COR-L47 (cell line): Measurements from ENCODE around the gene IL12RB2.

Experiments used
- DNase-seq: peaks from one replicate; lab custom pipeline; 2025; lab: John Stamatoyannopoulos, UW

Gene IL12RB2, protein sequence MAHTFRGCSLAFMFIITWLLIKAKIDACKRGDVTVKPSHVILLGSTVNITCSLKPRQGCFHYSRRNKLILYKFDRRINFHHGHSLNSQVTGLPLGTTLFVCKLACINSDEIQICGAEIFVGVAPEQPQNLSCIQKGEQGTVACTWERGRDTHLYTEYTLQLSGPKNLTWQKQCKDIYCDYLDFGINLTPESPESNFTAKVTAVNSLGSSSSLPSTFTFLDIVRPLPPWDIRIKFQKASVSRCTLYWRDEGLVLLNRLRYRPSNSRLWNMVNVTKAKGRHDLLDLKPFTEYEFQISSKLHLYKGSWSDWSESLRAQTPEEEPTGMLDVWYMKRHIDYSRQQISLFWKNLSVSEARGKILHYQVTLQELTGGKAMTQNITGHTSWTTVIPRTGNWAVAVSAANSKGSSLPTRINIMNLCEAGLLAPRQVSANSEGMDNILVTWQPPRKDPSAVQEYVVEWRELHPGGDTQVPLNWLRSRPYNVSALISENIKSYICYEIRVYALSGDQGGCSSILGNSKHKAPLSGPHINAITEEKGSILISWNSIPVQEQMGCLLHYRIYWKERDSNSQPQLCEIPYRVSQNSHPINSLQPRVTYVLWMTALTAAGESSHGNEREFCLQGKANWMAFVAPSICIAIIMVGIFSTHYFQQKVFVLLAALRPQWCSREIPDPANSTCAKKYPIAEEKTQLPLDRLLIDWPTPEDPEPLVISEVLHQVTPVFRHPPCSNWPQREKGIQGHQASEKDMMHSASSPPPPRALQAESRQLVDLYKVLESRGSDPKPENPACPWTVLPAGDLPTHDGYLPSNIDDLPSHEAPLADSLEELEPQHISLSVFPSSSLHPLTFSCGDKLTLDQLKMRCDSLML

DNA sequence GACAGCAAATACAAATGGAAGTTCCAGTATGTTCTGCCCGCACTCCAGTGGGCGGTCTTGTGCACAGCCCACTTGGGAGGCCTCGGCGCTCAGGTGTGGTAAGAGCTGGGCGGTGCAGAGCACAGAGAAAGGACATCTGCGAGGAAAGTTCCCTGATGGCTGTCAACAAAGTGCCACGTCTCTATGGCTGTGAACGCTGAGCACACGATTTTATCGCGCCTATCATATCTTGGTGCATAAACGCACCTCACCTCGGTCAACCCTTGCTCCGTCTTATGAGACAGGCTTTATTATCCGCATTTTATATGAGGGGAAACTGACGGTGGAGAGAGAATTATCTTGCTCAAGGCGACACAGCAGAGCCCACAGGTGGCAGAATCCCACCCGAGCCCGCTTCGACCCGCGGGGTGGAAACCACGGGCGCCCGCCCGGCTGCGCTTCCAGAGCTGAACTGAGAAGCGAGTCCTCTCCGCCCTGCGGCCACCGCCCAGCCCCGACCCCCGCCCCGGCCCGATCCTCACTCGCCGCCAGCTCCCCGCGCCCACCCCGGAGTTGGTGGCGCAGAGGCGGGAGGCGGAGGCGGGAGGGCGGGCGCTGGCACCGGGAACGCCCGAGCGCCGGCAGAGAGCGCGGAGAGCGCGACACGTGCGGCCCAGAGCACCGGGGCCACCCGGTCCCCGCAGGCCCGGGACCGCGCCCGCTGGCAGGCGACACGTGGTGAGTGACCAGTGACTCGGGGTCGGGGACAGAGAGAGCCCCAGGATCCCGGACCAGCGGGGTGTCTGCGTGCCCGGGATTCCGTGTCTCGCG lies at the start of gene IL12RB2:
IL12RB2 (plus strand) TSS at position 623 of the 810 bp plus-strand sequence. CDS start 12,496 bp downstream, outside the sequence.
- DNase-seq, result no peak

DNA sequence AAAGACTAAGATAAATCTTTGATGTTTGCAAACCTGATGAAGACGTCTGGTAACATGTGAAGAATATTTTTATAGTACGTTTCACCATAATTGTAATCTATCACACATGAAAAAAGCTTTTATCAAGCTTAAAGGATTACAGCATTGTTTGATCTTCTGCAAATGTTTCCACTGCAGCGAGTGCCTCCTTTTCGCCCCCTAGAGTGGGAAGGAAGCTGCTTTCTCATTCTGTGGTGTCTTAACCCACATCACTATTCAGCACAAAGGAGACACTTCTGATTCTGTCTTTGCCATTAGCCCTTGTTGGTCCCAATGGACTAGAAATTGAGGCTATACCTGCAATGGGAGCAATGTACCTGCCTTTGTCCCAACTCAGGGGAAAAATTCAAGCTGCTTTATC lies 46.0 kb upstream of the IL12RB2 start:
- no peak for DNase-seq

DNA sequence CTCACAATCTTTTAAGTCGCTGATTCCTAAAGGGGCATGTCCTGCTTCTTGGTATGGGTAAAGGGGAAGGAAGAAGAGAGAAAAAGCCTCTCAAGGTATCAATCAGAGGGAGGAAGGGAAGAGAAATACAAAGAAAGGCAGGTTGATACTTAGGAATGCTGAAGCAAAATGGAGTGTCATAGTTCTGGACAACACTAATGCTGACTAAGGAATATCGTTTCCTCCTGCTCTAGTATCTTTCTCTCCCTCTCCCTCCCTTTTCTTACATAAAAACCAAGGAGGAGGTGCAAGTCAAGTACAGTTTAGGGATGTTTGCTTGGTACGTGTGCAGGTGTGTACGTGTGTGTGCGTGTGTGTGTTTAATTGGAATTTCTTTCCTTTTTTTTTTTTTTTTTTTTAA lies 44.9 kb upstream of the IL12RB2 start:
- no peak for DNase-seq

DNA sequence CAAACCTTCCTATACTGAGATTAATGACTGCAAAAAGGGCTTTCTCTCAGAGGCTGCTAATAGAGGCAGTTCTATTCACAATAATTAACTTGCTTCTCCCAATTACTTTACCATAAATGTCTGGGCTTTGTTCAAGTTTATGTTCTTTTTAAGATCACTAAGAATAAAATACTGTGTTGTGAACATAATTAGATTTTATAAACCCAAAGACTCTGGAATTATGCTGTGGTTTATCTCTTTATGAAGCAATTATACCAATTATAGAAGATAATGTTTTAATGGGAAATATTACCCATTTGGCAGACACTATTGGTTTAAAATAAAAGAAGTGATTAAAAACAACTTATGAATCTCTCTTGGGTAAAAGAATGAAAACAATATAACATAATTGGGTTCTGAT lies 43.5 kb upstream of the IL12RB2 start:
- peak; percentile 24 for DNase-seq

DNA sequence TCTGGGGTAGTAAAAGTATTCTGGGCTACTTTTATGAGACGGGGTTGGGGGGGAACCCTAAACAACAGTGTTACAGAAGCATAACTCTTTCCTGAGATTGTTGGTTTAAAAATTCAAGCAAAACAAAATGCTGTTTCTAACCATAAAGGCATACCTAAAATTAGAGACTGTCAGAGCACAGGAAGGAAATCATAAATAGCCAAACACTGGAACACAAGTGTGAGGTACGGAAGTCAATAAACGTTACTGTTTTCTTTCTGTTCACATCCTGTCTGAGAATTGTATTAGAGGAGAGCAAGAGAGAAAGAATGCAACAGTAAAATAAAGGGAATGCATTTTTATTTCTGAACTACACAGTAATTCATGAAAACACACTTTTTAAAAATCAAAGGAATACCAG lies 42.8 kb upstream of the IL12RB2 start:
- no peak for DNase-seq

DNA sequence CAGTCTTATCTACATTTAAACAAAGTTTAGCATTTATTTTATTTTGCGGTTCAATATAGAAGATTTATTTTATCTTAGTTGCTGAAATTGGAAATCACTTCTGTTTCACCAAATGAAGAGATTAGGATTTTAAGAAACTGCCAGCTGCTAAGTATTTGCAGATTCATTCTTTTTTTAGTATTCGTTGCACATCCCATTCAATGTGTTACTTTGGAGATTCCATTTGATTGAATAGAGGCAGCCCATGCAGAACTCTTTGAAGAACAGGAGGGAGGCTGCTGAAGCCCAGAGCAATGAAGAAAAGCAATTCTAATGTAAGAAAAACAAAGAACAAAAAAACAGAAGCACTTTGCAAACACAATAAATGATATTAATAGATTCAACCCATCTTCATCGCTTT lies 38.6 kb upstream of the IL12RB2 start:
- DNase-seq, result no peak

DNA sequence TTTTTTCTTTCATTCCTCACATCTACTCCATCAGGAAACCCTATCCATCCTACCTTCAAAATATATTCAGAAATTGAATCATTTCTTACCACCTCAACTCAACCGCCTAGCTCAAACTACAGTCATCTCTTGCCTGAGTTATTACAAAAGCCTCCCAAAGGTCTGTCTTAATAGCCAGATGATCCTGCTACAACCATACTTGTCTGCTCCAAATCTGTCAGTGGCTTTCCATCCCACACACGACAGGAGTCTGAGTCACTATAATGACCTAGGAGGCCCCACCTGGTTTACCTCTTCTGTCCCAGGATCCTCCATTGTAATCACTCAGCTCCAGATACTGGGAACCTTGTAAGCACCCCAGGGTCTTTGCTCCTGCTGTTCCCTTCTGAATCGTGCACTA lies 37.1 kb upstream of the IL12RB2 start:
- DNase-seq, result no peak

DNA sequence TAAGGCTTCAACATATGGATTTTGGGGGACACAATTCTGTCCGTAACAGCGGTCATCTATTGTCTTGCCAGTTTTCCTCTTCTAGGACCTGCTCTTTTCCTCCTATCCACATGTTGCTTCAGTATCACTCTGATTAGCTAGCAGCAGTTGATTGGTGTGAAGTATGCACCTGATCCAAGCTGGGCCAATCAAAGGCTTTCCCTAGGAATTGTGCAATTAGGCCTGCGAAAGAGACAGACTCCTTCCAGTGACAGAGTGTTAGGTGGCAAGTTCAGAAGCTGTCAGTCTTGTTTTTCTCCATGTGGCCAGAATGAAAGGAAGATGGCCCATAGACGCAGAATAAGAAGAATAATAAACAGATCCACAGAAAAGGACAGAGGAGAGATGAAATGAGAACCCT lies 34.1 kb upstream of the IL12RB2 start:
- no peak for DNase-seq

DNA sequence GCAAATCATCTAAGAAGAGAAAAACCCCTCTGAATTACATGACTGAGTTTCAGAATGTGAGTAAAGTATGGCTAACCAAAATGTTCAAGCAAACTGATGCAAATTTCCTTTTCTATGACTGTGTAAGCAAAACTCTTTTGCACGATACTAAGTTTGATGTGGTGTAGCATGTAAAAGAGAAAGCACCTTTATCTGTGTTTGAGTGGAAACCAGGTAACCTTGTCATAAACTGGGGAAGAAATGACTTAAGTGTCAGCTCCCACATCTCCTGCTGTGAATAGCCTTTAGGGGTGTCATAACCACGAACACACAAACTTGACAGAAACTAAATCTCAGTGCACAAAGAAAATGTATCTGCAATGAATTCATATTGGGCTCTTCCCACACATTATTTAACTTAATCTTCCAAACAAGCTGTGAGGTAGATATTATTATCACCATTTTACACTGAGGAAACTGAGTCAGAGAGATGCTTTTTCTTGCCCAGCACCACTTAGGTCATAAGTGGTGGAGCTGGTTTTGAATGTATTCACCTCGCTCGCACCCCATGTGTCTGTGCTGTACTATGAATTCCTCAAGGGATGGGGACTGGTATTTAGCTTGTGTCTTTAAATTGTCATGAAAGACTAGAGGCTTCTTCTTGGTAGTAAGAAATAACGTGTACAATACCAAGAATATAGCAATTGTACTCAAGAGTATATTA lies 32.9 kb upstream of the IL12RB2 start:
- DNase-seq, result no peak

DNA sequence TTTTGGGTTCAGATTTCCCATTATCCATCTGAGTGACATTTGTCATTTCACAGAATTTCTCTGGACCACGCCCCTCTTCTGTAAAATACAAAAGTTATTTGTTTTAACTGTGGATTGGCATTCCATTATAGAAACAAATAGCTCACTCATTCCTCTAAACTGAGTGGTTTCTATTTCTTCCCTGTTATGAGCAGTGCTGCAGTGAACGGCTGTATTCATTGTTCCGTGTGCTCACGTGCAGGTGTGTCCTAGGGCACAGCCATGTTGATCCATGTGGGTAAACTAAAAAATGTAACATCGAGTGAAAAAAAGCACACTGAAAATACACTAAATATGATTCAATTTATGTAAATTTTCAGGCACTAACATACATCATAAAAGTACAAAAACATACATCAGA lies 27.0 kb upstream of the IL12RB2 start:
- DNase-seq, result no peak

DNA sequence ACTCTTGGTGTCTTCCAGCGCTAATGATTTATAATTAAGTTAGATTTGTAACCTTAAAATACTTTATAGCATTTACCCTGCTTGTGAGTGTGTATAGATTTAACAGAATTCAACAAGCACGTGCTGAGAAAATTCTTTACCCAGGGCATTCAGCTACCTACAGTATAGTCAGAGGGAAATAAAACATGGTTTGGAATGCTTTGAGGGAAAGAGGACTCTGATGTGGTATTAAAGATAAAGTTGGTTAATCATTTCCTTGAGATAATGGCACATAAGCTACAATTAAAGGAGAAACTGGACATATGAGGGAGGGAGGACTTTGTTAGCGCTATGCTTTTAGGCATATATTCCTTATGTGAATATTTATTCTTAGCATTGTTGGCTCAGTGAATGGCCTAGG lies 26.4 kb upstream of the IL12RB2 start:
- DNase-seq, result no peak

DNA sequence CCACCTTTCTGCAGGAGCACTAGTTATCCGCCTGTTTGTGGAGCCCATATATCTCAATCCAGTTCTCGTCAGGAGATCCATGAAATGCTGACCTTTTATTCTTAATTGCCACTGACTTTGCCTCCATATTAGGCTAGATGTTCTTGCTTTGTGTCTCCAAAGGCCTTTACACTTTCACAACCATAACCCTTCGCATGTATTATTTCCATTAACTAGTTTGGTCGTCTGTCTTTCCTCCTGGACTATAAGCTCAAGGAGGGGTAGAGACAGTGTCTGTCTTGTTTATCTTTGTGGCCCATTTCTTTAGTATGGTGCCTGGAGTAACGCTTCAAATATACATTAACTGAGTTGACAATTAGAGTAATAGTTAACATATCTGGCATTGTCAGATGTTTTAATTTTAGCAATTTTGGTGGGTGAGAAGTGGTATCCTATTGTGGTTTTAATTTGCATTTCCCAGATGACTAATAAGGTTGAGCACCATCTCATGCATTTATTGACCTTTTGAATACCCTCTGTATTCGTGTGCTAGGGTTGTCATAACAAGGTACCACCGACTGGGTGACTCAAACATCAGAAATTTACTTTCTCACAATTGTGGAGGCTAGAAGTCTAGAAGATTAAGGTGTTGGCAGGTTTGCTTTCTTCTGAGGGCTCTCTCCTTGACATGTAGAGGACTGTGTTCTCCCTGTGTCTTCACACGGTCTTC lies 21.7 kb upstream of the IL12RB2 start:
- DNase-seq, result no peak

DNA sequence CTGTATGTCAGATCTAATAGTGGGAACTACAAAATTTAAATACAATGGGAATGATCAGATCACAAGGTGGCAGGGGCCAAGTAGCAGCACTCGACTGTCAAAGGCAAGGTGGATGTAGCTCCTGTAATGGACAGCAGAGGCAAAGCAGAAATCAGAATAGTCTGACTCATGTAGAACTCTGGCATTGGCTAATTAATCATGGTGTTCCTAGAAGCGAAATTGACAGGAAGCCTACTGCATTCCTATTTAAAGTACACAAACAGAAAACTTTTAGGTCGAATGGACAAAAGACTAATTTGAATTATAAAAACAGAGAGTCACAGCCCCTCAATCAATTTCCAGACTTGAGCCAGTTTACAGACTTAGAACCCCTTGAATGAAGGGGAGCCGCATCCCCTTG lies 17.4 kb upstream of the IL12RB2 start:
- no peak for DNase-seq

DNA sequence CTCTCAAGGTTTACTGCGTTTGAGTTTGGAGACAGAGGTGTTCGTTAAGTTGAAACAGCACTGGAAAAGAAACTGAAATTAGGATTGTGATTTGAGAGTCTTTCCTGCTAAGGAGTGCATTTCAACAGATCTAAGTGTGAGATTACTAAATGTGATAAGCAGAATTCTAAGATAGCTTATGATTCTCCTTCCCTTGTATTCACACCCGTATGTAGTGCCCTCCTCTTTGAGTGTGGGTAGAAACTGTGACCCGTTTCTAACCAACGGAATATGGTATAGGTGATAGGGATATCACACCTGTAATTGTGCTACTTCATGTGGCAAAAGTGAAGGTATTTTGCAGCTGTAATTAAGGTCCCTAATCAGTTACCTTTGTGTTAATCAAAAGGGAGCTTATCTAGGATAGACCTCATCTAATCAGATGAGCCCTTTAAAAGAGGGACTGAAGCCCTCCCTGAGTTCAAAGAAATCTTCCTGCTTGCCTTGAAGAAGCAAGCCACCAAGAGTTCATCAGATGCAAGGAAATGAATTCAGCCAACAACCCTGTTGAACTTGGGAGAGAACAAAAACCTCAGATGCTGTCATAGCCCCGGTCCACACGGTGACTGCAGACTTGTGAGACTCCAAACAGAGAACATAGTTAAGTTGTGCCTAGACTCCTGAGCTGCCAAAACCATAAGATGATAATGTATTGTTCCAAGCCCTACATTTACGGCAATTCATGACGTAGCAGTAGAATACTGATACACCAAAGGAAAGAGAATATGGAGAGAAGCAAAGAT lies 12.6 kb upstream of the IL12RB2 start:
- DNase-seq, result no peak

DNA sequence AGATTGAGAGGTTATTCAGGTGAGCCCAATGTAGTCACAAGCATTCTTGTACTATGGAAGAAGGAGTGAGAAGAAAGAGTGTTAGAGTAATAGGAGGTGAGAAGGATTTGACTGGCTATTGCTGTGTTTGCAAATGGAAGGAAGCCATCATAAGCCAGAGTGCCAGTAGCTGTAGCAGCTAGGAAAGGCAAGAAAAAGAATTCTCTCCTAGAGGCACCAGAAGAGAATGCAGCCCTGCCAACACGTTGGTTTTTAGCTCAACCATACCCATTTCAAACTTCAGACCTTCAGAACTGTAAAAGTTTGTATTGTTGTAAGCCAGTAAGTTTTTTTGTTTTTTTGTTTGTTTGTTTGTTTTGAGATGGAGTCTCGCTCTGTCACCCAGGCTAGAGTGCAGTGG lies 8.9 kb upstream of the IL12RB2 start:
- DNase-seq, result no peak

DNA sequence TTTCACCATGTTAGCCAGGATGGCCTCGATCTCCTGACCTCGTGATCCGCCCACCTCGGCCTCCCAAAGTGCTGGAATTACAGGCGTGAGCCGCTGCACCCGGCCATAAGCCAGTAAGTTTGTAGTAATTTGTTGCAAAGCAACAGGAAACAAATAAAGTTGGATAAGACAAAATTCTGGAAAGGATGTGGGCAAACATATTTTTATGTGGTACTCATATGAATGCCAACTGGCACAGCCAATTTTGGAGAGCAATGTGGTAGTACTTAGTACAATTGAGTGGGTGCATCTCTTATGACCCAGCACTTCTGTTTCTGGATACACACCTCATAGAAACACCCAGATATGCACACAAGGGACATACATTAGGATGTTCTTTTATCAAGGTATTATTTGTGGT lies 8.4 kb upstream of the IL12RB2 start:
- DNase-seq, result no peak

DNA sequence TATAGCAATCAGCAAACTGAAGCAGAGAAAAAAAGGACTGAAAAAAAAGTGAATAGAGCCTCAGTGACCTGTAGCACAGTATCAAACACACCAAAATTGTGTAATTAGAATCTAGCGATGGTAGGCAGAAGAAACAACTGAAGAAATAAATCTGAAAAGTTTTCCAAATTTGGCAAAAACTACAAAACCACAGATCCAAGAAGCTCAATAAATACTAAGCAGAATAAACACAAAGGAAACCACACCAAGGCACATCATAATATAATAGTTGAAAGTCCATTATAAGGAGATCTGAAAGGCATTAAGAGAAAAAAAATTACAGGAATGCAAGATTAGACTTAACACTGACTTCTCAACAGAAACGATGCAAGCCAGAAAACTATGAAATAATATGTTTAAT lies 7.1 kb upstream of the IL12RB2 start:
- no peak for DNase-seq

DNA sequence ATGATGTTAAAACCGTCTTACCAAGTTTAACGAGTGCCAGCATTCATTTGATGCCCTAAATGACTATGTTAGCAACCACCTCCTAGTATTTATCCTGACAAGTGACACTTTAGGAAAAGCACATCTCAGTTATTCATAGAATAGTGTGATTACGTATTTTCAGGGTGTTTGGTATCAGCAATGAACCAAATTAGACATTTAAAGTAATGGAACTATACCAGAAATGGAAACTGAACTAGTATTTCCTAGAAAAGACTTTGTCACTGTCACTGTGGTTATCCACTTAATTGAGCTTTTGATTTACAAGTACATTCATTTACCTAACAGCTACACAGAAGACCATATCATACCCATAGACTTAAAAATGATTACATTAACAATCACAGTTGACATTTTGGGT lies 3.6 kb upstream of the IL12RB2 start:
- no peak for DNase-seq

DNA sequence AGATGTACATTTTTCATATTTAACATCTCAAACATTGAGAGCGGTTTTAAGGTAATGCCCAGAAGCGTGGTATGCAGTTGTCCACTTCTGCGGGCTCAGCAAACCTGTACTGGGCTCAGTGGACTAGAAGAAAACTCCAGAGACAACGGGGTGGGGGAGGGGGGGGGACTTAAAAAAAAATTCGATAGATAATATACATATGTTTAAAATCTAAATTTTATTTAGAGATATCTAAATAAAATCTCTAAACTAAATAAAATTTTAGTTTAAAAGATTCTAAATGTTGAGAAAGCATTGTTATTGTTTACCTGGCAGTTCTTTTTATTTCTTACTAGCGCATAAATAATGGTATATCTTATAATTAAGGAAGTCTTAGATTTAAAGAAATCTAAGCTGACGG lies 1.1 kb upstream of the IL12RB2 start:
- DNase-seq, result no peak

DNA sequence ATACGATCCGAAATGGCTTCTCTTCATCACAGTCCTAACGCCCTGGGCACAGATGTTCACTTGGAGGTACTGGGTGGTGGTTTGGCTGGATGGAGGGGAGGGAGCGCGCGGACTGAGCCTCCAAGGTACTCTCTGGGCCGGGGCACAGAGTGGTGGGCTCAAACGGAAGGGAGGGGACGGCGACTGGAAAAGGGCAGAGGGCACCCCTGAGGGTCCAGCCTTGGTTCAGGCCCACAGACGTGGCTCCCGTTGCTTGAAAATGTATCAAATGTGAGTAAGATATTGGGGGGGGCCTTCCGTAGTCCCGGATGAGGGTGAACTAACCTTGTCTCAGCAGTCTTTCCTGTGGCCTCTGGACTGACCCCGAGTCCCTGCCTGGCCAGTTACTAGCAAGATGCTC lies 463 bp downstream of the IL12RB2 start:
- no peak for DNase-seq
